Lower leg skin (tissue), 4 donors: ENCODE results near the gene CDH13. TPM values are rescaled to one million over a fixed set of nuclear protein-coding genes. Genes with fewer than 3 reads are reported as not detected.

Experiments used
- DNase-seq, 2 donors: peaks; one replicate each; pipeline ENCODE4 v3.0.0-alpha.2; 2019; ENCODE audit warnings: low spot score in 2 of 2
- H3K4me3 ChIP-seq: fragments of 200-600 bp; sonication (generic); 2 replicates; pipeline ENCODE4 v1.5.1; 2017; ENCODE audit warnings: mild to moderate bottlenecking, low read depth; ENCODE audit not compliant: poor library complexity, severe bottlenecking
- POLR2A ChIP-seq, 2 donors: fragments of 450-650 bp; IDR thresholded peaks; one replicate each; pipeline ENCODE4 v1.6.1; 2016 to 2017; ENCODE audit warnings: antibody characterized with exemption in 2 of 2, mild to moderate bottlenecking in 1 of 2, moderate library complexity in 1 of 2
- WGBS, 2 donors: methylation state at CpG; one replicate each; pipeline ENCODE4 v1.1.5; 2018; 5-methylcytosine and 5-hydroxymethylcytosine counted together
- intact Hi-C: fragments of 100-400 bp; cut with DNase I; formaldehyde crosslinking; loops from one replicate; pipeline ENCODE4 v1.15.0; 2023; ENCODE audit warnings: low total_unique reads
- total RNA-seq, 4 donors: library from RNA; depleted of rRNA; stranded (reverse); fragments of >200 nt; gene quantifications; one replicate each; pipeline ENCODE4 v1.1.0, GENCODE V29; 2016
- TF ChIP-seq, protein P1 (sequence below), 3 donors: fragments of 450-650 bp; IDR thresholded peaks; one replicate each; pipeline ENCODE4 v1.5.1; 2016; ENCODE audit warnings: antibody characterized with exemption in 3 of 3, mild to moderate bottlenecking in 3 of 3, moderate library complexity in 2 of 3

The CDH13 gene
- total RNA-seq, 4 donors from 2014 or later, result 102 to 246 (median 155) TPM

DNA sequence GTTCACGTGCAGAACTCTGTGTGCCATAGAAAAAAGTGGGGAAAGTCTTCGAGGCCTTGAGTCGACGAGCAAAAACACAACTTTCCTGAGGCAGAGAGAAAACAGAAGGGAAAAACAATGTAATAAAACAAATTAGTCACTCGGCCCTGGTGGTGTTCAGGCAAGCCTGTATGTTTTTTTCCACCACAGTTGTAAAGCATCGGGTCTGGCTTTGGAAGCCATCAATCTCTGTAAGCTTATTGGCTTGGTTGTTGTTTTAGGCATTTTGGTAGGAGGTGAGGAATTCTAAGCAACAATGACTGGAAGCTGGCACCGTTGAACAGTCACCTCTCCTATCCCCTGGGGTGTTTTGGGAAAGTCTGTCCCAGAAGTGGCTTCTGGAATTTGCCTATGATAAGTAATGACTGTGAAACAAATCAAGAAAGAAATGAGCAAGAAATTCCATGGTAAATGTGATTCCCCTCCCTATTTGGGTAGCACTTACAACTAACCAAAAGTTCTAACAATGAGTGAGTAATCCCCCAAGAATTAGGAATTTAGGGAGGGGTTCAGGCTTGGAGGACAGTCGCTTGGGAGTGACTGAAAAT lies 2.8 kb downstream of the CDH13 start:
- peak in 1 of 2 donors; percentile 46 for DNase-seq
- intact Hi-C loops, result no loop called here
- no peak overlapping the region for H3K4me3 ChIP-seq
- WGBS, 2 donors, result 11 to 15% methylated on average over 8 of the region's 8 CpGs
- TF ChIP-seq POLR2A (IDR thresholded peaks at IDR 0.05), result no peak
- TF ChIP-seq, protein P1, sequence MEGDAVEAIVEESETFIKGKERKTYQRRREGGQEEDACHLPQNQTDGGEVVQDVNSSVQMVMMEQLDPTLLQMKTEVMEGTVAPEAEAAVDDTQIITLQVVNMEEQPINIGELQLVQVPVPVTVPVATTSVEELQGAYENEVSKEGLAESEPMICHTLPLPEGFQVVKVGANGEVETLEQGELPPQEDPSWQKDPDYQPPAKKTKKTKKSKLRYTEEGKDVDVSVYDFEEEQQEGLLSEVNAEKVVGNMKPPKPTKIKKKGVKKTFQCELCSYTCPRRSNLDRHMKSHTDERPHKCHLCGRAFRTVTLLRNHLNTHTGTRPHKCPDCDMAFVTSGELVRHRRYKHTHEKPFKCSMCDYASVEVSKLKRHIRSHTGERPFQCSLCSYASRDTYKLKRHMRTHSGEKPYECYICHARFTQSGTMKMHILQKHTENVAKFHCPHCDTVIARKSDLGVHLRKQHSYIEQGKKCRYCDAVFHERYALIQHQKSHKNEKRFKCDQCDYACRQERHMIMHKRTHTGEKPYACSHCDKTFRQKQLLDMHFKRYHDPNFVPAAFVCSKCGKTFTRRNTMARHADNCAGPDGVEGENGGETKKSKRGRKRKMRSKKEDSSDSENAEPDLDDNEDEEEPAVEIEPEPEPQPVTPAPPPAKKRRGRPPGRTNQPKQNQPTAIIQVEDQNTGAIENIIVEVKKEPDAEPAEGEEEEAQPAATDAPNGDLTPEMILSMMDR (IDR thresholded peaks at IDR 0.05), result no peak

- WGBS, 2 donors, result 31 to 36% methylated on average over 2 of the region's 2 CpGs
These were observed 3.5 kb downstream of the CDH13 start for GRCh38 chr16:82630219-82630618.

GRCh38 chr16:82630688-82631087 lies 3.9 kb downstream of the CDH13 start:
- TF ChIP-seq POLR2A (IDR thresholded peaks at IDR 0.05), result no peak
- TF ChIP-seq, protein P1 (IDR thresholded peaks at IDR 0.05), result no peak
- WGBS, 2 donors, result 49 to 55% methylated on average over 3 of the region's 3 CpGs
- intact Hi-C loops, result no loop called here
- no peak overlapping the region for H3K4me3 ChIP-seq
- no peak for DNase-seq

More at GRCh38 chr16:82630219-82630618, 3.5 kb downstream of the CDH13 start:
- H3K4me3 ChIP-seq, result no peak overlapping the region
- DNase-seq, result no peak
- TF ChIP-seq, protein P1 (IDR thresholded peaks at IDR 0.05), result no peak
- intact Hi-C loops, result no loop called here

GRCh38 chr16:82631701-82632685 lies 5.2 kb downstream of the CDH13 start:
- 55 to 75% methylated on average over 10 of the region's 10 CpGs for WGBS, 2 donors
- no peak for DNase-seq
- intact Hi-C loops, result no loop called here
- no peak for TF ChIP-seq POLR2A (IDR thresholded peaks at IDR 0.05)
- TF ChIP-seq, protein P1 (IDR thresholded peaks at IDR 0.05), result no peak
- H3K4me3 ChIP-seq, result no peak overlapping the region

GRCh38 chr16:82633964-82634600 lies 7.3 kb downstream of the CDH13 start:
- DNase-seq, result no peak

More at GRCh38 chr16:82633964-82634600, 7.3 kb downstream of the CDH13 start:
- WGBS, 2 donors, result 12 to 26% methylated on average over 14 to 15 of the region's 15 CpGs
- H3K4me3 ChIP-seq, result no peak overlapping the region
- TF ChIP-seq, protein P1 (IDR thresholded peaks at IDR 0.05), result no peak
- intact Hi-C loops, result no loop called here
